SK-N-SH treated with all-trans-retinoic acid at 6 μM for 48 hours (cell line): ENCODE results near the gene BICC1.

Source experiments
- ARNTL ChIP-seq: fragments of 450-650 bp; formaldehyde crosslinking; IDR thresholded peaks from 2 replicates; pipeline ENCODE4 v1.5.0; 2020; ENCODE audit warnings: low read depth, mild to moderate bottlenecking, moderate library complexity, borderline replicate concordance
- BACH2 ChIP-seq: fragments of 250-450 bp; sonication (Bioruptor Pico); IDR thresholded peaks from 2 replicates; pipeline ENCODE4 v1.9.0; 2021; ENCODE audit warnings: mild to moderate bottlenecking, borderline replicate concordance
- CSDC2 ChIP-seq: fragments of 250-450 bp; sonication (Bioruptor Pico); IDR thresholded peaks from 2 replicates; pipeline ENCODE4 v1.5.0; 2020; ENCODE audit warnings: mild to moderate bottlenecking, moderate library complexity
- TCF4 ChIP-seq: fragments of 250-450 bp; sonication (Bioruptor Pico); IDR thresholded peaks from 2 replicates; pipeline ENCODE4 v1.8.0; 2021; ENCODE audit warnings: mild to moderate bottlenecking, moderate library complexity, borderline replicate concordance
- TOX ChIP-seq: fragments of 250-450 bp; sonication (Bioruptor Pico); IDR thresholded peaks from 2 replicates; pipeline ENCODE4 v1.8.0; 2021; ENCODE audit warnings: mild to moderate bottlenecking, moderate library complexity, borderline replicate concordance
- ZNF8 ChIP-seq: fragments of 450-650 bp; formaldehyde crosslinking; IDR thresholded peaks from 2 replicates; pipeline ENCODE4 v1.5.0; 2020; ENCODE audit warnings: mild to moderate bottlenecking, moderate library complexity

- TF ChIP-seq CSDC2 (no peak), ARNTL (CRISPR knock-in tag) (no peak), TCF4 (CRISPR knock-in tag) (no peak), TOX (CRISPR knock-in tag) (no peak), ZNF8 (CRISPR knock-in tag) (no peak), BACH2 (CRISPR knock-in tag) (no peak)
These were observed 284.7 kb downstream of the BICC1 start for GRCh38 chr10:58797356-58797755.
